ENCODE data around the gene KHK. TPM values are rescaled to one million over a fixed set of nuclear protein-coding genes. Genes with fewer than 3 reads are reported as not detected.

KHK gene
- polyA plus RNA-seq, 1 of the 3 experiments (the other 2 are of a cell fraction) = 10.3 TPM

DNA sequence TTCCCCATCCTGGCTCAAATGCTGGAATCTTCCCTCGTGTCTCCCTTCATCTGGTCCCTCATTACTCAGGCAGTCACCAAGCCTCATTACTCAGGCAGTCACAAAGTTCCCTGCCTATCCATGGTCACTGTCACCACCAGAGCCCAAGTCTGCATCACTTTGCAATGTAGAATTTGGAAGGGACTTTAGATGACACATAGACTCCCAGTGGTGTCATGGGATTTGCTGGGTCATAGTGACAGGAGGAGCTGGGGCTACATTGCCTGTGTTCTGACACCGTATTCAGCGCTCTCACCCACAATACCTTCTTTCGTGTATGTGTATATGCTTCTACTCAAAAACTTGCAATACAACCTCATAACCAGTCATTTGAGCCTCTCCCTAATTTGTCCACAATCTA lies 10.2 kb upstream of the KHK start:
- Histone ChIP-seq H3K9me3 (no peaks in the 10 kb centered on the region), H3K27me3 (ENCODE audit: insufficient read depth) (no peaks in the 10 kb centered on the region), H3K27ac (ENCODE audit: low read depth in 2 of 2, low read length in 1 of 2) (peak overlapping the region in 1 of 2 experiments; percentile 84; a peak in 2 of 4 replicates), H3K36me3 (replicated peaks in 1 of 2; ENCODE audit: control insufficient read depth in 1 of 2, insufficient read depth in 2 of 2, low read length in 1 of 2) (peaks cover under 1 to 9% of the 10 kb centered on the region in 2 experiments), H3K4me1 (ENCODE audit: control insufficient read depth in 1 of 2, insufficient read depth in 2 of 2, low read depth in 1 of 2, low read length in 1 of 2) (peaks cover 43 to 75% of the 10 kb centered on the region in 2 experiments), H3K4me2 (no peak overlapping the region), H3K4me3 (ENCODE audit: low read depth in 2 of 2, low read length in 1 of 2) (no peak overlapping the region), H2AFZ (ENCODE audit: low read depth) (no peak overlapping the region), H3K79me2 (ENCODE audit: insufficient read depth) (peaks cover 27% of the 10 kb centered on the region), H3F3A (replicated peaks; ENCODE audit: insufficient read depth) (peaks cover 17% of the 10 kb centered on the region), H3K9me2 (no peaks in the 10 kb centered on the region), H4K20me1 (ENCODE audit: insufficient read depth) (no peaks in the 10 kb centered on the region; the same call in 1 of the 2 replicates), H3K9ac (no peak overlapping the region)
- TF ChIP-seq MEF2A (IDR thresholded peaks at IDR 0.05; ENCODE audit: borderline replicate concordance, low read depth) (no peak), SIN3A (IDR thresholded peaks at IDR 0.05; ENCODE audit: borderline replicate concordance, low read depth, low read length) (no peak), CHD2 (IDR thresholded peaks at IDR 0.05; ENCODE audit: low read length, partially characterized antibody) (no peak)
- no peak for DNase-seq
- 95% methylated on average over 4 of the region's 4 CpGs for WGBS (ENCODE audit: low lambda C conversion rate)
- CTCF ChIA-PET = interaction anchor here (0.9 to 14.6 kb wide), 6 partner anchors 9 to 115 kb away, joined by 3 to 227 read pairs (median 16); partner anchors contain the start of genes AGBL5, OST4 and TMEM214
- POLR2A ChIA-PET = interaction anchor here (1.3 to 4.0 kb wide), 2 partner anchors 15 to 26 kb away, joined by 3 to 42 read pairs; partner anchors contain the start of gene AGBL5

DNA sequence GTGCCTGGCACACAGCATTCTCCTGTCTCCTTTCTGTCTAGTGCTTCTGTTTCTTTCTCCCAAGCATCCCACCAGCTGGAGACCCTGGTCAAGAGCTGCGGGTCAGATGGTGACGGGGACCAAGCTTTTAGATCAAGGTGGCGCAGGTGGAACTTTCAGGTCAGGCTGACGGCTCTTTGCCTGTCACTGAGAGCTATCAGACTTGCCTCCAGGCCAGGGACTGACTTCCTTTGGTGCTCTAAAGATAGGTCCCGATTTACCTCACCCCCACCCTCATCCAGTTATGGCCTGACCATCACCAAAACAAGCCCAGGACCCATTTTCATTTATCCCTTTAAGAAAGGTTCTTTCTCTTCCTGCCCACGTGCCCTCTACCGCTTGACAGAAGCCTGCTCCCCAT lies 9.3 kb upstream of the KHK start:
- ChIA-PET CTCF (interaction anchor here (0.9 to 14.6 kb wide), 8 partner anchors 8 to 231 kb away, joined by 3 to 227 read pairs (median 11); partner anchors contain the start of genes AGBL5, OST4 and TMEM214), POLR2A (interaction anchor here (1.3 to 4.0 kb wide), 2 partner anchors 15 to 27 kb away, joined by 3 to 42 read pairs; partner anchors contain the start of gene AGBL5)
- peak overlapping the region; percentile 100; the same call in 1 of the 2 replicates for H3K4me2 ChIP-seq
- WGBS (ENCODE audit: low lambda C conversion rate) = 87% methylated on average over 7 of the region's 7 CpGs
- H3F3A ChIP-seq (replicated peaks; ENCODE audit: insufficient read depth) = peaks cover 17% of the 10 kb centered on the region
- peak overlapping the region; percentile 79 to 84 for H3K27ac ChIP-seq (ENCODE audit: low read depth in 2 of 2, low read length in 1 of 2)
- peaks cover 9 to 15% of the 10 kb centered on the region in 2 experiments for H3K36me3 ChIP-seq (replicated peaks in 1 of 2; ENCODE audit: control insufficient read depth in 1 of 2, insufficient read depth in 2 of 2, low read length in 1 of 2)
- peaks cover 8% of the 10 kb centered on the region; the same call in 1 of the 2 replicates for H4K20me1 ChIP-seq (ENCODE audit: insufficient read depth)
- no peaks in the 10 kb centered on the region for H3K9me3 ChIP-seq
- H2AFZ ChIP-seq (ENCODE audit: low read depth) = no peak overlapping the region
- peaks cover 32% of the 10 kb centered on the region for H3K79me2 ChIP-seq (ENCODE audit: insufficient read depth)
- H3K9ac ChIP-seq = no peak overlapping the region
- no peak for DNase-seq
- H3K27me3 ChIP-seq (ENCODE audit: insufficient read depth) = no peaks in the 10 kb centered on the region
- H3K4me3 ChIP-seq (ENCODE audit: low read depth in 2 of 2, low read length in 1 of 2) = no peak overlapping the region
- no peaks in the 10 kb centered on the region for H3K9me2 ChIP-seq
- peaks cover 46 to 82% of the 10 kb centered on the region in 2 experiments for H3K4me1 ChIP-seq (ENCODE audit: control insufficient read depth in 1 of 2, insufficient read depth in 2 of 2, low read depth in 1 of 2, low read length in 1 of 2)
- TF ChIP-seq RCOR1 (IDR thresholded peaks at IDR 0.05; ENCODE audit: low read length) = no peak
- no peak for TF ChIP-seq FOXJ3 (CRISPR knock-in tag; IDR thresholded peaks at IDR 0.05)
- no peak for TF ChIP-seq JUND (IDR thresholded peaks at IDR 0.05)
- no peak for TF ChIP-seq MXI1 (IDR thresholded peaks at IDR 0.05; ENCODE audit: low read depth, low read length)
- TF ChIP-seq, protein P1, sequence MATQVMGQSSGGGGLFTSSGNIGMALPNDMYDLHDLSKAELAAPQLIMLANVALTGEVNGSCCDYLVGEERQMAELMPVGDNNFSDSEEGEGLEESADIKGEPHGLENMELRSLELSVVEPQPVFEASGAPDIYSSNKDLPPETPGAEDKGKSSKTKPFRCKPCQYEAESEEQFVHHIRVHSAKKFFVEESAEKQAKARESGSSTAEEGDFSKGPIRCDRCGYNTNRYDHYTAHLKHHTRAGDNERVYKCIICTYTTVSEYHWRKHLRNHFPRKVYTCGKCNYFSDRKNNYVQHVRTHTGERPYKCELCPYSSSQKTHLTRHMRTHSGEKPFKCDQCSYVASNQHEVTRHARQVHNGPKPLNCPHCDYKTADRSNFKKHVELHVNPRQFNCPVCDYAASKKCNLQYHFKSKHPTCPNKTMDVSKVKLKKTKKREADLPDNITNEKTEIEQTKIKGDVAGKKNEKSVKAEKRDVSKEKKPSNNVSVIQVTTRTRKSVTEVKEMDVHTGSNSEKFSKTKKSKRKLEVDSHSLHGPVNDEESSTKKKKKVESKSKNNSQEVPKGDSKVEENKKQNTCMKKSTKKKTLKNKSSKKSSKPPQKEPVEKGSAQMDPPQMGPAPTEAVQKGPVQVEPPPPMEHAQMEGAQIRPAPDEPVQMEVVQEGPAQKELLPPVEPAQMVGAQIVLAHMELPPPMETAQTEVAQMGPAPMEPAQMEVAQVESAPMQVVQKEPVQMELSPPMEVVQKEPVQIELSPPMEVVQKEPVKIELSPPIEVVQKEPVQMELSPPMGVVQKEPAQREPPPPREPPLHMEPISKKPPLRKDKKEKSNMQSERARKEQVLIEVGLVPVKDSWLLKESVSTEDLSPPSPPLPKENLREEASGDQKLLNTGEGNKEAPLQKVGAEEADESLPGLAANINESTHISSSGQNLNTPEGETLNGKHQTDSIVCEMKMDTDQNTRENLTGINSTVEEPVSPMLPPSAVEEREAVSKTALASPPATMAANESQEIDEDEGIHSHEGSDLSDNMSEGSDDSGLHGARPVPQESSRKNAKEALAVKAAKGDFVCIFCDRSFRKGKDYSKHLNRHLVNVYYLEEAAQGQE (IDR thresholded peaks at IDR 0.05; ENCODE audit: low read depth, low read length) = no peak
- no peak for TF ChIP-seq FOXM1 (IDR thresholded peaks at IDR 0.05; ENCODE audit: low read depth)
- no peak for TF ChIP-seq CHD2 (IDR thresholded peaks at IDR 0.05; ENCODE audit: low read length, partially characterized antibody)
- TF ChIP-seq YY1 (IDR thresholded peaks at IDR 0.05; ENCODE audit: low read depth) = no peak
- no peak for TF ChIP-seq NFIC (IDR thresholded peaks at IDR 0.05; ENCODE audit: borderline replicate concordance)
- no peak for TF ChIP-seq EZH2phosphoT487 (IDR thresholded peaks at IDR 0.05; ENCODE audit: borderline replicate concordance, low read depth)
- TF ChIP-seq, protein P2, sequence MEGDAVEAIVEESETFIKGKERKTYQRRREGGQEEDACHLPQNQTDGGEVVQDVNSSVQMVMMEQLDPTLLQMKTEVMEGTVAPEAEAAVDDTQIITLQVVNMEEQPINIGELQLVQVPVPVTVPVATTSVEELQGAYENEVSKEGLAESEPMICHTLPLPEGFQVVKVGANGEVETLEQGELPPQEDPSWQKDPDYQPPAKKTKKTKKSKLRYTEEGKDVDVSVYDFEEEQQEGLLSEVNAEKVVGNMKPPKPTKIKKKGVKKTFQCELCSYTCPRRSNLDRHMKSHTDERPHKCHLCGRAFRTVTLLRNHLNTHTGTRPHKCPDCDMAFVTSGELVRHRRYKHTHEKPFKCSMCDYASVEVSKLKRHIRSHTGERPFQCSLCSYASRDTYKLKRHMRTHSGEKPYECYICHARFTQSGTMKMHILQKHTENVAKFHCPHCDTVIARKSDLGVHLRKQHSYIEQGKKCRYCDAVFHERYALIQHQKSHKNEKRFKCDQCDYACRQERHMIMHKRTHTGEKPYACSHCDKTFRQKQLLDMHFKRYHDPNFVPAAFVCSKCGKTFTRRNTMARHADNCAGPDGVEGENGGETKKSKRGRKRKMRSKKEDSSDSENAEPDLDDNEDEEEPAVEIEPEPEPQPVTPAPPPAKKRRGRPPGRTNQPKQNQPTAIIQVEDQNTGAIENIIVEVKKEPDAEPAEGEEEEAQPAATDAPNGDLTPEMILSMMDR (IDR thresholded peaks at IDR 0.05) = no peak
- TF ChIP-seq RFX5 (IDR thresholded peaks at IDR 0.05; ENCODE audit: low read length) = no peak
- TF ChIP-seq GATA2 (CRISPR knock-in tag; IDR thresholded peaks at IDR 0.05) = no peak
- TF ChIP-seq, protein P3, sequence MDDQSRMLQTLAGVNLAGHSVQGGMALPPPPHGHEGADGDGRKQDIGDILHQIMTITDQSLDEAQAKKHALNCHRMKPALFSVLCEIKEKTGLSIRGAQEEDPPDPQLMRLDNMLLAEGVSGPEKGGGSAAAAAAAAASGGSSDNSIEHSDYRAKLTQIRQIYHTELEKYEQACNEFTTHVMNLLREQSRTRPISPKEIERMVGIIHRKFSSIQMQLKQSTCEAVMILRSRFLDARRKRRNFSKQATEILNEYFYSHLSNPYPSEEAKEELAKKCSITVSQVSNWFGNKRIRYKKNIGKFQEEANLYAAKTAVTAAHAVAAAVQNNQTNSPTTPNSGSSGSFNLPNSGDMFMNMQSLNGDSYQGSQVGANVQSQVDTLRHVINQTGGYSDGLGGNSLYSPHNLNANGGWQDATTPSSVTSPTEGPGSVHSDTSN (IDR thresholded peaks at IDR 0.05) = no peak
- no peak for TF ChIP-seq TCF12 (IDR thresholded peaks at IDR 0.05)
- TF ChIP-seq RAD21 (IDR thresholded peaks at IDR 0.05; ENCODE audit: low read length) = no peak
- TF ChIP-seq, protein P4, sequence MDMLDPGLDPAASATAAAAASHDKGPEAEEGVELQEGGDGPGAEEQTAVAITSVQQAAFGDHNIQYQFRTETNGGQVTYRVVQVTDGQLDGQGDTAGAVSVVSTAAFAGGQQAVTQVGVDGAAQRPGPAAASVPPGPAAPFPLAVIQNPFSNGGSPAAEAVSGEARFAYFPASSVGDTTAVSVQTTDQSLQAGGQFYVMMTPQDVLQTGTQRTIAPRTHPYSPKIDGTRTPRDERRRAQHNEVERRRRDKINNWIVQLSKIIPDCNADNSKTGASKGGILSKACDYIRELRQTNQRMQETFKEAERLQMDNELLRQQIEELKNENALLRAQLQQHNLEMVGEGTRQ (IDR thresholded peaks at IDR 0.05; ENCODE audit: borderline replicate concordance, low read depth, low read length) = no peak
- TF ChIP-seq TEAD4 (IDR thresholded peaks at IDR 0.05; ENCODE audit: borderline replicate concordance, insufficient read depth) = no peak
- no peak for TF ChIP-seq RXRA (IDR thresholded peaks at IDR 0.05; ENCODE audit: borderline replicate concordance, low read depth)

Measured in SK-N-SH (cell line).